Naive thymus-derived CD4-positive, alpha-beta T cell (primary cell): ENCODE measurements around the gene GIMAP5. TPM values are rescaled to one million over a fixed set of nuclear protein-coding genes. Genes with fewer than 3 reads are reported as not detected.
A peak's percentile ranks its signal among the peaks of the same experiment; 100 is the strongest.

ENCODE experiments used
- ATAC-seq: fragments of 150-1000 bp; cut with Tn5 transposase; 2 replicates; pipeline ENCODE4 v1.10.0; 2021; ENCODE audit warnings: mild to moderate bottlenecking, moderate library complexity
- CTCF ChIA-PET: fragments of 350-600 bp; sonication (Branson Sonifier 250); formaldehyde crosslinking; loops from one replicate; lab custom pipeline; 2021; ENCODE audit warnings: antibody characterized with exemption; lab: Charles Lee
- POLR2A ChIA-PET: fragments of 350-600 bp; sonication (Branson Sonifier 250); formaldehyde crosslinking; loops from one replicate; lab custom pipeline; 2021; ENCODE audit warnings: antibody characterized with exemption, inconsistent platforms; lab: Charles Lee
- DNase-seq, 9 donors: peaks; one replicate each; pipeline versions ENCODE4 v3.0.0 to v3.0.0-alpha.2; 2020 to 2022; ENCODE audit warnings: mixed read lengths in 1 of 9
- H3K27ac ChIP-seq: one replicate; pipeline ENCODE4 v1.7.0; 2013; ENCODE audit warnings: mild to moderate bottlenecking, low read depth, low read length, moderate library complexity
- H3K27me3 ChIP-seq, 2 donors: one replicate each; pipeline ENCODE4 v1.7.0; 2013; ENCODE audit warnings: low read length in 2 of 2, mild to moderate bottlenecking in 2 of 2, moderate library complexity in 2 of 2; ENCODE audit not compliant: control insufficient read depth in 2 of 2, insufficient read depth in 2 of 2
- H3K36me3 ChIP-seq, 3 experiments: 1 replicate in 2 of 3; 2 replicates in 1 of 3; pipeline ENCODE4 v1.7.0; 2013; ENCODE audit warnings: low read length in 3 of 3, mild to moderate bottlenecking in 3 of 3, moderate library complexity in 1 of 3; ENCODE audit not compliant: insufficient read depth in 3 of 3, control insufficient read depth in 2 of 3
- H3K4me1 ChIP-seq, 2 donors: one replicate each; pipeline ENCODE4 v1.7.0; 2013; ENCODE audit warnings: low read length in 2 of 2, mild to moderate bottlenecking in 2 of 2, moderate library complexity in 1 of 2; ENCODE audit not compliant: control insufficient read depth in 2 of 2, insufficient read depth in 2 of 2
- H3K4me3 ChIP-seq: 2 replicates; pipeline ENCODE4 v1.7.0; 2013; ENCODE audit warnings: mild to moderate bottlenecking, low read length
- H3K9me3 ChIP-seq, 3 experiments: 1 replicate in 2 of 3; 2 replicates in 1 of 3; pipeline ENCODE4 v1.7.0; 2013; ENCODE audit warnings: low read length in 3 of 3; ENCODE audit not compliant: control insufficient read depth in 2 of 3
- H3K27ac Mint-ChIP-seq, 9 donors: one replicate each; pipeline ENCODE4 v1.8.0; 2020 to 2022; ENCODE audit warnings: mixed read lengths in 9 of 9, mild to moderate bottlenecking in 8 of 9, moderate library complexity in 5 of 9, inconsistent platforms in 2 of 9
- H3K27me3 Mint-ChIP-seq, 5 donors: one replicate each; pipeline ENCODE4 v1.8.0; 2021 to 2022; ENCODE audit warnings: mixed read lengths in 5 of 5, mild to moderate bottlenecking in 1 of 5
- H3K36me3 Mint-ChIP-seq, 5 donors: one replicate each; pipeline ENCODE4 v1.8.0; 2020 to 2022; ENCODE audit warnings: mixed read lengths in 5 of 5, mild to moderate bottlenecking in 3 of 5, inconsistent platforms in 1 of 5
- H3K4me1 Mint-ChIP-seq, 7 donors: one replicate each; pipeline ENCODE4 v1.8.0; 2020 to 2022; ENCODE audit warnings: mixed read lengths in 7 of 7, mild to moderate bottlenecking in 3 of 7, inconsistent platforms in 1 of 7
- H3K4me3 Mint-ChIP-seq, 10 donors: one replicate each; pipeline ENCODE4 v1.8.0; 2020 to 2022; ENCODE audit warnings: mild to moderate bottlenecking in 10 of 10, mixed read lengths in 10 of 10, moderate library complexity in 6 of 10, inconsistent platforms in 2 of 10
- H3K9me3 Mint-ChIP-seq, 11 donors: one replicate each; pipeline ENCODE4 v1.8.0; 2020 to 2022; ENCODE audit warnings: mixed read lengths in 11 of 11, mild to moderate bottlenecking in 4 of 11, inconsistent platforms in 1 of 11, moderate library complexity in 1 of 11
- intact Hi-C, 2 donors: fragments of 100-400 bp; cut with micrococcal nuclease; formaldehyde crosslinking; loops; one replicate each; pipeline ENCODE4 v1.15.1; 2023
- polyA plus RNA-seq, 2 donors: library from polyadenylated mRNA; unstranded; fragments of 300-500 nt; fragmentation: Illumina TruSeq; gene quantifications; one replicate each; pipeline ENCODE4 v1.2.3, GENCODE V29; 2021
- total RNA-seq, 6 experiments: library from RNA in 5 of 6; stranded (reverse) in 5 of 6; gene quantifications; 1 replicate in 5 of 6; 2 replicates in 1 of 6; pipeline ENCODE4 v1.2.3 and lab custom pipeline; 2021 to 2026

The GIMAP5 gene
- total and polyA plus RNA-seq, 7 experiments from 2014 or later, result 58.1 to 819 (median 373) TPM

DNA sequence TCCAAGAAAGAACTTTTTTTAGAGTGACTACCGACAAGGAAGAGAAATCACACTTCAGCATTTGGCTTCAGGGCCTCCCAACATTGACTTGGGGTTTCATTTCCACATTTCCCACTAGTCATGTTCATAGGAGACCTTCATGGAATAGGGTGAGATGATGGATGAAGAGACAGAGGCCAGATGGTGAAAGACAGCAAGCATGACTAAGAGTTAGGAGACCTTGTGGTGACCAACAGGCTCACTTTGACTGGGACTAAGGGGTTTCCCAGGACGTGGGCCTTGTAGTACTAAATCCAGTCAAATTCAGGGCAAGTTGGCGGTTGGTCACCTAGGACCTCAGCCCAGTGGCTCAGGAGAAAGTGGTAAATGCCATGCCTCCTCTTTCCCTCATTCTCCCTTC, 3.0 kb upstream of the GIMAP5 start:
- Mint-ChIP-seq H3K4me3 (peak overlapping the region; percentile 14 to 100 (median 92)), H3K9me3 (peaks cover 0 to 6% (median 0%) of the 10 kb centered on the region in 11 donors), H3K36me3 (peaks cover 8 to 39% (median 14%) of the 10 kb centered on the region in 5 donors), H3K4me1 (peaks cover 60 to 75% (median 70%) of the 10 kb centered on the region in 7 donors), H3K27me3 (no peaks in the 10 kb centered on the region), H3K27ac (peak overlapping the region; percentile 87 to 99 (median 96))
- ATAC-seq, result no peak
- no peaks in the 10 kb centered on the region for H3K9me3 ChIP-seq
- peaks cover 54 to 70% of the 10 kb centered on the region in 2 donors for H3K4me1 ChIP-seq
- intact Hi-C loops, result no loop called here
- POLR2A ChIA-PET, result interaction anchor here (1.7 to 16.2 kb wide), 9 partner anchors 12 to 283 kb away, joined by 8 to 467 read pairs (median 98); partner anchors contain the start of genes GIMAP1, GIMAP2, GIMAP4 and GIMAP6
- CTCF ChIA-PET, result interaction anchor here (5.2 kb wide), 1 partner anchor 17 kb away, joined by 37 read pairs; the partner anchor contains the start of gene GIMAP1
- H3K36me3 ChIP-seq, result peaks cover 0 to 16% (median 0%) of the 10 kb centered on the region in 3 experiments
- no peaks in the 10 kb centered on the region for H3K27me3 ChIP-seq
- peak overlapping the region; percentile 82 for H3K27ac ChIP-seq
- peak overlapping the region; percentile 5 for H3K4me3 ChIP-seq
- no peak for DNase-seq

DNA sequence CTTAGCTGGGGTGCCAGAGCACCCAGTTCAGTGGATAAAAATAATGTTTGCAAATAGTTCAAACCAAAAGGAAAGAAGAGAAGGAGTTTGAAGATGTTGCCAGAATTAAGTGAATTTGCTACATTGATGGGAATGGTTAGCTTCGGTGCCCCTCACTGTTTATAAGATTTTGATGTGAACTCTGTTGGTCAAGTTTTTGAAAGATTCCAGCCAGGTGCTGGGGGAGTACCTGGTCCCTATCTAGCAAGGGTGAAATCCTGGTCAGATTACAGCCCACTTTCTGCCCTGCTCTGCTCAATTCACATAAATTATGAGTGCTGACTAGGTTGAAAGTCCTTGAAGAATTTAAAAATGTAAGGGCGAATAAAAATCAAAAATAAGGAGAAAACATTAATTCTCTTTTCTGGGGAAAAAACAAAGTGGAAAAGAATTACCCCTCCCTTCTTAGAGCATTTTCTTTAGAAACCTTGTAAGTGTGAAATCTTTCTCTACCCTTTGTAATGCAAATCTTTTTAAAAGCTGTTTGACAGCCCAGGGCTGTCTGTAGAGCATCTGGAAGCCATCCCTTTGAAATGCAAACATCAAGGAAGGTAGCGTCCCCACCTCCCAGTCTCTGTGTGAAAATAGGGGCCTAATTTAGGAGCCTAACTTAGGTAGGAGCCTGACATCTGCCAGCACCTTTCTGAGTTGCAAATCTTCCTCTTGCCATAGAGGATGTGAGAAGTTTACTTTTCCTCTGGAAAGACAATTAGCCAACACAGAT, 1.4 kb upstream of the GIMAP5 start:
- ChIA-PET POLR2A (interaction anchor here (0.6 to 16.2 kb wide), 12 partner anchors 10 to 355 kb away, joined by 3 to 467 read pairs (median 40); partner anchors contain the start of genes GIMAP1, GIMAP2, GIMAP4 and GIMAP6), CTCF (interaction anchor here (5.2 kb wide), 1 partner anchor 18 kb away, joined by 37 read pairs; the partner anchor contains the start of gene GIMAP1)
- no peaks in the 10 kb centered on the region for H3K27me3 Mint-ChIP-seq
- peak overlapping the region; percentile 82 for H3K27ac ChIP-seq
- H3K27me3 ChIP-seq, result no peaks in the 10 kb centered on the region
- H3K4me3 Mint-ChIP-seq, result peak overlapping the region; percentile 90 to 100 (median 98)
- DNase-seq (peak in 1 of 9 donors; percentile 32), ATAC-seq (no peak)
- peaks cover 0 to 4% (median 0%) of the 10 kb centered on the region in 11 donors for H3K9me3 Mint-ChIP-seq
- H3K9me3 ChIP-seq, result no peaks in the 10 kb centered on the region
- peaks cover 55 to 69% (median 60%) of the 10 kb centered on the region in 7 donors for H3K4me1 Mint-ChIP-seq
- intact Hi-C loops, result loop anchor here (2.0 to 5.0 kb wide), 5 partner anchors 19 to 378 kb away; partner anchors contain the start of gene GIMAP6 (in 2 of the 2)
- peaks cover 19 to 40% (median 29%) of the 10 kb centered on the region in 5 donors for H3K36me3 Mint-ChIP-seq
- H3K4me3 ChIP-seq, result peak overlapping the region; percentile 84
- peak overlapping the region; percentile 87 to 99 (median 96) for H3K27ac Mint-ChIP-seq
- H3K36me3 ChIP-seq, result peaks cover under 1 to 25% (median 10%) of the 10 kb centered on the region in 3 experiments
- H3K4me1 ChIP-seq, result peaks cover 49 to 56% of the 10 kb centered on the region in 2 donors

DNA sequence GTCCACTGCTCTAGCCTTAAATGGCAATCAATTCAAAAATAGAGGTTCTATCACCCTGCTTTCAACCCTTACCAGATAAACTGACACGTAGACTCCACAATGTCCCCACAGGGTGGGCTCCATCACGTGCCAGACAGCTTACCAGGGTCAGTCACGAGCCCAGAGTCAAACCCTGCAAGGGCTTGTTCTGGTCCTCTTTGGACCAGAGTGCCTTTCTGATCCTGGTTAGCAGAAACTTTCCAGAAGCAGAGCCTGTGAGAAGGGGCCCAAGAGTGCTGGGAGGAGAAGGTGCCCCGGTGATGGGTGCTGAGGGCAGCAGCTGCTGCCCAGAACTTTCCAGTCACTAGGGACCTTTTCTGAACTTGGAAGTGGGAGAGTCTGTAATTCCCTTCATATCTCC, 354 bp upstream of the GIMAP5 start:
- Histone ChIP-seq H3K9me3 (no peaks in the 10 kb centered on the region), H3K27me3 (no peaks in the 10 kb centered on the region), H3K27ac (peak overlapping the region; percentile 82), H3K4me1 (peaks cover 49 to 56% of the 10 kb centered on the region in 2 donors), H3K36me3 (peaks cover 11 to 36% (median 19%) of the 10 kb centered on the region in 3 experiments), H3K4me3 (peak overlapping the region; percentile 84)
- POLR2A ChIA-PET, result interaction anchor here (0.8 to 16.2 kb wide), 23 partner anchors 10 to 292 kb away, joined by 3 to 467 read pairs (median 15); partner anchors contain the start of genes GIMAP1, GIMAP2, GIMAP4 and GIMAP6
- peak overlapping the region; percentile 87 to 99 (median 96) for H3K27ac Mint-ChIP-seq
- DNase-seq, result no peak
- H3K9me3 Mint-ChIP-seq, result peaks cover 0 to 4% (median 0%) of the 10 kb centered on the region in 11 donors
- peak; percentile 13 for ATAC-seq
- CTCF ChIA-PET, result interaction anchor here (0.7 to 5.2 kb wide), 4 partner anchors 19 to 286 kb away, joined by 3 to 37 read pairs (median 4); partner anchors contain the start of gene GIMAP1
- H3K27me3 Mint-ChIP-seq, result no peaks in the 10 kb centered on the region
- intact Hi-C loops, result loop anchor here (1.0 to 5.0 kb wide), 12 partner anchors 9 to 380 kb away; partner anchors contain the start of genes GIMAP1 (in 2 of the 2), GIMAP6 (in 2 of the 2), GIMAP2 (in 1 of the 2) and GIMAP7 (in 1 of the 2)
- peaks cover 30 to 45% (median 40%) of the 10 kb centered on the region in 5 donors for H3K36me3 Mint-ChIP-seq
- H3K4me3 Mint-ChIP-seq, result peak overlapping the region; percentile 90 to 100 (median 98)
- H3K4me1 Mint-ChIP-seq, result peaks cover 57 to 73% (median 65%) of the 10 kb centered on the region in 7 donors

DNA sequence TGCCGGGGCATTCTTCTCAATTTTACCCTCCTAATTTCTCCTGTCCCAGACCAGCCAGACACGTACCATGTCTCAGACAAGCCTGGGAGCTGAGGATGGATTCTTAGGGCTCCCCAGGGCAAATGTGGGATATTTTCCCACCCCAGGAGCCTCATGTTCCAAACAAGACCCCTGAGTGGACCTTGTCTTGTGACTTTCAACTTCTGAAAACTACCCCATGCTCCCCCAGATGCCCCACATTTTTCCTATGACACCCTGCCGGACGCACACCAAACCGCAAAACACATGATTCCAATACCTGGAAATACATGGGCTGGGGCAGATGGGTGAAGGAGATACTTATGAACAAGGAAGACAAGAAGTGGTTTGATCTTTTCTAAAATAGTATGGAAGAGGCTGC, 874 bp downstream of the GIMAP5 start:
- Mint-ChIP-seq H3K9me3 (peaks cover 0 to 4% (median 0%) of the 10 kb centered on the region in 11 donors), H3K36me3 (peaks cover 40 to 57% (median 52%) of the 10 kb centered on the region in 5 donors)
- no peak for ATAC-seq

DNA sequence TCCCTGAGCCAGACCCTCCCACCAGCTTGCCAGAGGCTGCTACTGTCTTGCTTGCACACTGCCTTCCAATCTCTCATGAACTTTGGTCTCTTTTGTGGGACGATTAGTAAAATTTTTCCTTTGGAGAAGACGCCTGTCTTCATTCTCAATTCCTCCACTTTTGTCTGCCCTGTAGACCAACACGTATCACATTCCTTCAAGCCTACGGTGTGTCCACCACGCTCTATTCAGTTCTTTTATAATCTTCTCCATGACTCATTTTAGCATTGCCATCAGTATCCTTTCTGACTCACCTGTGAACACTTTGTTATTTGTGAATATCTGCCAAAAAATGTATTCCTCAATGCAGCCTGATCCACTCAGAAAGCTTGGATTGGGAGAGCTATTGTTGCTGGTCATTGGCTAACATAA, 1.4 kb downstream of the GIMAP5 start:
- no peak for DNase-seq
- peak overlapping the region; percentile 90 to 100 (median 98) for H3K4me3 Mint-ChIP-seq
- H3K4me3 ChIP-seq, result peak overlapping the region; percentile 84
- no peak for ATAC-seq
- H3K27me3 Mint-ChIP-seq, result no peaks in the 10 kb centered on the region
- ChIA-PET CTCF (interaction anchor here (0.9 to 5.2 kb wide), 9 partner anchors 14 to 290 kb away, joined by 3 to 37 read pairs (median 3); partner anchors contain the start of genes GIMAP1 and GIMAP2), POLR2A (interaction anchor here (0.6 to 16.2 kb wide), 37 partner anchors 9 to 293 kb away, joined by 3 to 467 read pairs (median 7); partner anchors contain the start of genes GIMAP1, GIMAP2, GIMAP4 and GIMAP6)
- H3K36me3 Mint-ChIP-seq, result peaks cover 45 to 62% (median 57%) of the 10 kb centered on the region in 5 donors
- H3K4me1 Mint-ChIP-seq, result peaks cover 56 to 73% (median 65%) of the 10 kb centered on the region in 7 donors
- H3K4me1 ChIP-seq, result peaks cover 47 to 56% of the 10 kb centered on the region in 2 donors
- H3K36me3 ChIP-seq, result peaks cover 22 to 54% (median 26%) of the 10 kb centered on the region in 3 experiments
- peak overlapping the region; percentile 82 for H3K27ac ChIP-seq
- intact Hi-C loops, result loop anchor here (1.0 to 5.0 kb wide), 5 partner anchors 70 to 381 kb away; partner anchors contain the start of genes GIMAP6 (in 1 of the 2) and GIMAP8 (in 1 of the 2)
- no peaks in the 10 kb centered on the region for H3K27me3 ChIP-seq
- H3K9me3 ChIP-seq, result no peaks in the 10 kb centered on the region
- H3K9me3 Mint-ChIP-seq, result peaks cover 0 to 4% (median 0%) of the 10 kb centered on the region in 11 donors
- H3K27ac Mint-ChIP-seq, result peak overlapping the region; percentile 87 to 99 (median 96)

More for the DNA sequence above, 874 bp downstream of the GIMAP5 start:
- peak overlapping the region; percentile 87 to 99 (median 96) for H3K27ac Mint-ChIP-seq
- H3K27ac ChIP-seq, result peak overlapping the region; percentile 82
- no peaks in the 10 kb centered on the region for H3K27me3 ChIP-seq
- peak overlapping the region; percentile 90 to 100 (median 98) for H3K4me3 Mint-ChIP-seq
- peaks cover 17 to 48% (median 26%) of the 10 kb centered on the region in 3 experiments for H3K36me3 ChIP-seq
- H3K9me3 ChIP-seq, result no peaks in the 10 kb centered on the region
- no peak for DNase-seq
- no peaks in the 10 kb centered on the region for H3K27me3 Mint-ChIP-seq
- peaks cover 49 to 56% of the 10 kb centered on the region in 2 donors for H3K4me1 ChIP-seq
- ChIA-PET CTCF (interaction anchor here (0.9 to 5.2 kb wide), 7 partner anchors 15 to 290 kb away, joined by 3 to 37 read pairs (median 4); partner anchors contain the start of genes GIMAP1 and GIMAP2), POLR2A (interaction anchor here (0.7 to 16.2 kb wide), 35 partner anchors 9 to 293 kb away, joined by 3 to 467 read pairs (median 8); partner anchors contain the start of genes GIMAP1, GIMAP2, GIMAP4 and GIMAP6)
- H3K4me3 ChIP-seq, result peak overlapping the region; percentile 84
- peaks cover 56 to 73% (median 65%) of the 10 kb centered on the region in 7 donors for H3K4me1 Mint-ChIP-seq
- intact Hi-C loops, result loop anchor here (1.0 to 5.0 kb wide), 5 partner anchors 70 to 381 kb away; partner anchors contain the start of genes GIMAP6 (in 1 of the 2) and GIMAP8 (in 1 of the 2)
